Stomach (tissue), 9 donors: Measurements from ENCODE around the gene MED12L. TPM values are rescaled to one million over a fixed set of nuclear protein-coding genes. Genes with fewer than 3 reads are reported as not detected.

Experiments
- DNase-seq, 2 donors: peaks; one replicate each; pipeline versions ENCODE4 v3.0.0 to v3.0.0-alpha.2; 2013 to 2019
- H3K27ac ChIP-seq, 5 donors: fragments of 200-600 bp in 4 of 5; sonication (generic) in 4 of 5; one replicate each; pipeline ENCODE4 v1.5.1; 2013 to 2019; ENCODE audit warnings: mild to moderate bottlenecking in 1 of 5, moderate library complexity in 1 of 5
- H3K27me3 ChIP-seq, 3 donors: fragments of 200-600 bp; sonication (generic); one replicate each; pipeline ENCODE4 v1.5.1; 2017 to 2019; ENCODE audit warnings: mixed run types in 1 of 3
- H3K36me3 ChIP-seq, 4 donors: fragments of 200-600 bp; sonication (generic); 1 replicate in 3 of 4; 2 replicates in 1 of 4; pipeline ENCODE4 v1.5.1; 2016 to 2019
- H3K4me1 ChIP-seq, 4 donors: fragments of 200-600 bp; sonication (generic); one replicate each; pipeline ENCODE4 v1.5.1; 2016 to 2019
- H3K4me3 ChIP-seq, 4 donors: fragments of 200-600 bp; sonication (generic) in 3 of 4; one replicate each; pipeline ENCODE4 v1.5.1; 2016 to 2019; ENCODE audit warnings: mild to moderate bottlenecking in 1 of 4
- H3K9me3 ChIP-seq, 4 donors: fragments of 200-600 bp; sonication (generic); one replicate each; pipeline ENCODE4 v1.5.1; 2016 to 2019
- EP300 ChIP-seq: sonication (generic); formaldehyde crosslinking; IDR thresholded peaks from one replicate; pipeline ENCODE4 v1.6.1; 2017; ENCODE audit warnings: antibody characterized with exemption
- POLR2A ChIP-seq, 4 donors: fragments of 450-650 bp; IDR thresholded peaks; one replicate each; pipeline ENCODE4 v1.6.1; 2016; ENCODE audit warnings: antibody characterized with exemption in 4 of 4, control low read depth in 2 of 4, mild to moderate bottlenecking in 1 of 4, moderate library complexity in 1 of 4
- POLR2AphosphoS5 ChIP-seq, 3 donors: sonication (generic); formaldehyde crosslinking; IDR thresholded peaks; one replicate each; pipeline ENCODE4 v1.6.1; 2016; ENCODE audit warnings: antibody characterized with exemption in 3 of 3
- WGBS, 5 donors: extraction: QIAGEN DNeasy Blood & Tissue Kit in 3 of 5; methylation state at CpG; one replicate each; pipeline versions ENCODE4 v1.1.5 to v1.1.7; 2013 to 2018; 5-methylcytosine and 5-hydroxymethylcytosine counted together
- intact Hi-C: fragments of 100-400 bp; cut with DNase I; formaldehyde crosslinking; loops from one replicate; pipeline ENCODE4 v1.15.1; 2023; ENCODE audit warnings: low total_unique reads
- polyA plus RNA-seq, 3 donors: library from polyadenylated mRNA; stranded (reverse); fragments of 200-250 nt; gene quantifications; one replicate each; pipeline ENCODE4 v1.2.3, GENCODE V29; 2013
- total RNA-seq, 5 donors: library from RNA; depleted of rRNA; stranded (reverse); fragments of >200 nt; gene quantifications; one replicate each; pipeline versions ENCODE4 v1.1.0 to v1.2.3, GENCODE V29; 2014 to 2016
- TF ChIP-seq, protein P1 (sequence below), 7 experiments: fragments of 450-650 bp in 4 of 7; fragments of 200-600 bp in 3 of 7; sonication (generic) in 3 of 7; IDR thresholded peaks; one replicate each; pipeline ENCODE4 v1.5.1; 2016 to 2019; ENCODE audit warnings: antibody characterized with exemption in 7 of 7, control low read depth in 2 of 7, mild to moderate bottlenecking in 1 of 7
- donor health status: healthy with polysubstance abuse.
- donor health status: Bipolar disorder and iron deficiency.
- donor health status: healthy.

The MED12L gene
- total and polyA plus RNA-seq, 8 donors: 0.06 to 2.9 (median 0.36) TPM; not detected in 2

DNA sequence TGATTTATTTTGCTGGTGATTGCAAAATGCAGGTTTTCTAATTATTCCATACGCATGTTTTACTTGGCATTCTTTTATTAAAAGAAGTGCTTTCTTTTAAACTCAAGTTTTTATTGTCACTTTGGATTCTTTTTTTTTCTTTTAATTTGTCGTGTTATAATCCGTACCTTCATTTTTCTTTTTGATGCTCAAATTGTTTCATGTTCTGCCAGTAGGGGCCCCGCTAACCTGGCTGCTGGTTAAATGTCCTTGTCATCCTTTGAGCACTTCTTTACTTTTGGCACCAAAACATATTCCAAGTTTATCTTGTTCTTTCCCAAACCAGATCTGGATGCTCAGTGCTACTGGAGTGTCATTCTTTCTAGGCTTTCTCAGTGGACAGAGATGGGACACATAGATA is 31.6 kb downstream of the MED12L start:
- no peak overlapping the region for H3K4me3 ChIP-seq
- H3K36me3 ChIP-seq: no peaks in the 10 kb centered on the region

DNA sequence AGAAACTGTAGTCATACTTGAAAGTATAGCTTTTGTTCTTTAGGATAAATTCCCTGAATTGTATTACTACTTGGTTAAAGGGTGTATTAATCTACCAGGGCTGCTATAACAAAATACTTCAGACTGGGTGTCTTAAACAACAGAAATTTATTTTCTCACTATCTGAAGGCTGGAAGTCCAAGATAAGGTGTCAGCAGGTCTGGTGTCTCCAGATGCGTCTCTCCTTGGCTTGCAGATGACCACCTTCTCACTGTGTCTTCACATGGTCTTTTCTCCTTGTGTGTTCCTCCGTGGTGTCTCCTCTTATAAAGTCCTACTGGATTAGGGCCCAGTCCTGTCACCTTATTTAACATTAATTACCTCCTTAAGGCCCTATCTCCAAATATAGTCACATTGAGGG is 33.7 kb downstream of the MED12L start:
- intact Hi-C loops: no loop called here
- no peak for TF ChIP-seq EP300
- TF ChIP-seq, protein P1, sequence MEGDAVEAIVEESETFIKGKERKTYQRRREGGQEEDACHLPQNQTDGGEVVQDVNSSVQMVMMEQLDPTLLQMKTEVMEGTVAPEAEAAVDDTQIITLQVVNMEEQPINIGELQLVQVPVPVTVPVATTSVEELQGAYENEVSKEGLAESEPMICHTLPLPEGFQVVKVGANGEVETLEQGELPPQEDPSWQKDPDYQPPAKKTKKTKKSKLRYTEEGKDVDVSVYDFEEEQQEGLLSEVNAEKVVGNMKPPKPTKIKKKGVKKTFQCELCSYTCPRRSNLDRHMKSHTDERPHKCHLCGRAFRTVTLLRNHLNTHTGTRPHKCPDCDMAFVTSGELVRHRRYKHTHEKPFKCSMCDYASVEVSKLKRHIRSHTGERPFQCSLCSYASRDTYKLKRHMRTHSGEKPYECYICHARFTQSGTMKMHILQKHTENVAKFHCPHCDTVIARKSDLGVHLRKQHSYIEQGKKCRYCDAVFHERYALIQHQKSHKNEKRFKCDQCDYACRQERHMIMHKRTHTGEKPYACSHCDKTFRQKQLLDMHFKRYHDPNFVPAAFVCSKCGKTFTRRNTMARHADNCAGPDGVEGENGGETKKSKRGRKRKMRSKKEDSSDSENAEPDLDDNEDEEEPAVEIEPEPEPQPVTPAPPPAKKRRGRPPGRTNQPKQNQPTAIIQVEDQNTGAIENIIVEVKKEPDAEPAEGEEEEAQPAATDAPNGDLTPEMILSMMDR (IDR thresholded peaks at IDR 0.05): no peak
- no peaks in the 10 kb centered on the region for H3K27me3 ChIP-seq
- no peak overlapping the region for H3K27ac ChIP-seq
- no peaks in the 10 kb centered on the region for H3K36me3 ChIP-seq
- H3K4me3 ChIP-seq: no peak overlapping the region
- H3K9me3 ChIP-seq: no peaks in the 10 kb centered on the region
- no peak for DNase-seq
- 83 to 91% (median 87%) methylated on average over 2 of the region's 2 CpGs for WGBS, 5 donors
- H3K4me1 ChIP-seq: no peaks in the 10 kb centered on the region

More for the DNA sequence above, 31.6 kb downstream of the MED12L start:
- Histone ChIP-seq H3K4me1 (no peaks in the 10 kb centered on the region), H3K9me3 (no peaks in the 10 kb centered on the region), H3K27ac (no peak overlapping the region), H3K27me3 (no peaks in the 10 kb centered on the region)
- no peak for TF ChIP-seq POLR2A (IDR thresholded peaks at IDR 0.05)
- TF ChIP-seq EP300: no peak
- TF ChIP-seq, protein P1 (IDR thresholded peaks at IDR 0.05): no peak
- no peak for TF ChIP-seq POLR2AphosphoS5 (IDR thresholded peaks at IDR 0.05)
- intact Hi-C loops: no loop called here
- no peak for DNase-seq
- WGBS, 5 donors: 87 to 98% (median 93%) methylated on average over 4 of the region's 4 CpGs

DNA sequence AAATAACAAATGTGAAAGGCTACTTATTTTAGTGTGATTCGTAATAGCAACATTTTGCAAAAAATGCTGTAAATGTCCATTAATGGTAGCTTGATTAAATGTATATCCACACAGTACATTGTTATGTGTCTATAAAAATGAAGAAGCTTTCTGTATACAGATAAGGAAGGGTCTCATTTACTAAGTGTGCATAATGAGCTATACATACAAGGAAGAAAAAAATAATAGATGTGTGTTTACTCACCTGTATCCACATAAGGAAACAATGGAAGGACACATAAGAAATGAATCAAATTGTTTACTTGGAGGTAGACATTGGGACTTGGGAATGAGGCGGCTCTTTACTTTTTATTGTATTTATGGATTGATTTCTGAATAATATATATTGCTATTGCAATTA is 34.9 kb downstream of the MED12L start:
- H3K9me3 ChIP-seq: no peaks in the 10 kb centered on the region
- WGBS, 5 donors: 74 to 85% (median 83%) methylated on average over 2 of the region's 2 CpGs
- no peak overlapping the region for H3K27ac ChIP-seq
- no peak for DNase-seq
- no peaks in the 10 kb centered on the region for H3K36me3 ChIP-seq
- TF ChIP-seq EP300: no peak
- no peak for TF ChIP-seq POLR2A (IDR thresholded peaks at IDR 0.05)
- TF ChIP-seq, protein P1 (IDR thresholded peaks at IDR 0.05): no peak
- TF ChIP-seq POLR2AphosphoS5 (IDR thresholded peaks at IDR 0.05): no peak
- no peaks in the 10 kb centered on the region for H3K4me1 ChIP-seq
- intact Hi-C loops: loop anchor here (10.0 kb wide), 1 partner anchor 186 kb away; no protein-coding TSS in a partner anchor
- no peak overlapping the region for H3K4me3 ChIP-seq
- no peaks in the 10 kb centered on the region for H3K27me3 ChIP-seq

DNA sequence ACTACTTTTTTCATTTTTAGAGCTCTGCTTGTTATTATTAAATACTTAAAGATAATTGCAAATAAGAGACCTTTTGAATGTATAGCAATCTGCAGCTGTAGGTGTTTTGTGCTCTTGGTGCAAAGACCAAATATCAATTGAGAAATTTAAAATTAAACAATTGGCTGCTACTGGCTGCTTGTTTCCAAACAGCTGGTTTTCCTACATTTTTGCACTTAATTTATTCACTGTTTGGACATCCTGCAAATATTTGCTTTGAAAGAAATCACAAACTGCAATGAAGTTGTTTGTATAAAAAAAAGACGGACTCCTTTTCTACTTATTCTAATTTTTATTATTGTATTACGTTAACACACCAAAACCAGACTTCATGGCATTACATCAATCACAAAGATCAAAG is 35.6 kb downstream of the MED12L start:
- H3K4me3 ChIP-seq: no peak overlapping the region
- no peak for DNase-seq
- 71 to 79% (median 74%) methylated on average over 2 of the region's 2 CpGs for WGBS, 5 donors
- no peak for TF ChIP-seq POLR2AphosphoS5 (IDR thresholded peaks at IDR 0.05)
- no peak for TF ChIP-seq POLR2A (IDR thresholded peaks at IDR 0.05)
- TF ChIP-seq, protein P1 (IDR thresholded peaks at IDR 0.05): no peak
- TF ChIP-seq EP300: no peak
- H3K4me1 ChIP-seq: no peaks in the 10 kb centered on the region
- H3K27ac ChIP-seq: no peak overlapping the region
- H3K36me3 ChIP-seq: no peaks in the 10 kb centered on the region
- intact Hi-C loops: loop anchor here (10.0 kb wide), 1 partner anchor 186 kb away; no protein-coding TSS in a partner anchor
- H3K9me3 ChIP-seq: no peaks in the 10 kb centered on the region
- H3K27me3 ChIP-seq: no peaks in the 10 kb centered on the region
